ENCODE data around the gene ANGPTL5. TPM values are rescaled to one million over a fixed set of nuclear protein-coding genes. Genes with fewer than 3 reads are reported as not detected.

Gene ANGPTL5
- total and polyA plus RNA-seq, 9 donors: 2.8 to 41.0 (median 16.8) TPM

- TF ChIP-seq EP300 (IDR thresholded peaks at IDR 0.05) (no peak), POLR2A (IDR thresholded peaks at IDR 0.05) (no peak), CTCF (IDR thresholded peaks at IDR 0.05) (no peak)
- H3K27me3 ChIP-seq: no peaks in the 10 kb centered on the region
- H3K36me3 ChIP-seq: no peaks in the 10 kb centered on the region
- H3K4me3 ChIP-seq: no peak overlapping the region
- intact Hi-C loops (cut with DNase I): no loop called here
- WGBS, 3 donors: 87 to 95% (median 89%) methylated on average over 3 of the region's 3 CpGs
- no peak overlapping the region for H3K27ac ChIP-seq
- H3K9me3 ChIP-seq: no peaks in the 10 kb centered on the region
- no peak for DNase-seq
- no peaks in the 10 kb centered on the region for H3K4me1 ChIP-seq (ENCODE audit: insufficient read depth)
Measured at GRCh38 chr11:101940901-101941520, 24.7 kb upstream of the ANGPTL5 start.

GRCh38 chr11:101931692-101932091 is 15.4 kb upstream of the ANGPTL5 start:
- TF ChIP-seq EP300 (IDR thresholded peaks at IDR 0.05) (no peak), CTCF (IDR thresholded peaks at IDR 0.05) (no peak), POLR2A (IDR thresholded peaks at IDR 0.05) (no peak)
- no peaks in the 10 kb centered on the region for H3K4me1 ChIP-seq (ENCODE audit: insufficient read depth)
- no peaks in the 10 kb centered on the region for H3K36me3 ChIP-seq
- H3K27ac ChIP-seq: no peak overlapping the region
- H3K27me3 ChIP-seq: no peaks in the 10 kb centered on the region
- intact Hi-C loops (cut with DNase I): no loop called here
- H3K4me3 ChIP-seq: no peak overlapping the region
- H3K9me3 ChIP-seq: no peaks in the 10 kb centered on the region
- DNase-seq: no peak
- WGBS, 3 donors: 93 to 98% (median 96%) methylated on average over 6 of the region's 6 CpGs

- TF ChIP-seq EP300 (IDR thresholded peaks at IDR 0.05) (no peak), POLR2A (IDR thresholded peaks at IDR 0.05) (no peak), CTCF (IDR thresholded peaks at IDR 0.05) (no peak)
- DNase-seq: no peak
- Histone ChIP-seq H3K27ac (no peak overlapping the region), H3K27me3 (no peaks in the 10 kb centered on the region), H3K4me3 (no peak overlapping the region), H3K36me3 (no peaks in the 10 kb centered on the region), H3K4me1 (ENCODE audit: insufficient read depth) (no peaks in the 10 kb centered on the region), H3K9me3 (no peaks in the 10 kb centered on the region)
- WGBS, 3 donors: 85 to 90% (median 88%) methylated on average over 5 of the region's 5 CpGs
- intact Hi-C loops (cut with DNase I): no loop called here
Measured at GRCh38 chr11:101929294-101929915, 13.1 kb upstream of the ANGPTL5 start.

GRCh38 chr11:101923554-101923953 is 7.2 kb upstream of the ANGPTL5 start:
- H3K36me3 ChIP-seq: no peaks in the 10 kb centered on the region
- H3K27me3 ChIP-seq: no peaks in the 10 kb centered on the region
- H3K4me3 ChIP-seq: no peak overlapping the region
- no peak for TF ChIP-seq EP300 (IDR thresholded peaks at IDR 0.05)
- no peak for TF ChIP-seq CTCF (IDR thresholded peaks at IDR 0.05)
- no peak for TF ChIP-seq POLR2A (IDR thresholded peaks at IDR 0.05)
- DNase-seq: no peak
- intact Hi-C loops (cut with DNase I): no loop called here
- no peaks in the 10 kb centered on the region for H3K9me3 ChIP-seq
- H3K4me1 ChIP-seq (ENCODE audit: insufficient read depth): no peaks in the 10 kb centered on the region
- no peak overlapping the region for H3K27ac ChIP-seq
- WGBS, 3 donors: 95 to 97% (median 96%) methylated on average over 2 of the region's 2 CpGs
